ENCODE data around the gene DNAJC15. TPM values are rescaled to one million over a fixed set of nuclear protein-coding genes. Genes with fewer than 3 reads are reported as not detected.
"Not testable (repeated sequence)": the region's sequence is repeated elsewhere in the genome, so short reads cannot be mapped to it uniquely, and the experiment has no call there.

Gene DNAJC15
- total RNA-seq, 1 experiment from 2014 or later: 12.3 TPM

DNA sequence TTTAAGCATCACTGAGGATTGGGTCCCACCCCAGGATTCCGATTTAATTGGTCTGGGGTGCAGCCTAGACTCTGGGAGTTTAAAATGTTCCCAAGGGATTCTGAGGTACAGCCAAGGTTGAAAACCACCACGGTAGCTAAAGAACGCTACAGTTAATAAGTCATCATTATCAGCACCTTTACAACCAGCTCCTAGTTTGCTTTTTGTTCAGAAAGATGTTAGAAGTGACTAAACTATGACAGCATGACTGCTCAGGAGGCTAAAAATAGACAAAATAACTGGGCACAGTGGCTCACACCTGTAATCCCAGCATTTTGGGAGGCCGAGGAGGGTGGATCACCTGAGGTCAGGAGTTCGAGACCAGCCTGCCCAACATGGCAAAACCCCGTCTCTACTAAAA lies 19.7 kb upstream of the DNAJC15 start:
- DNase-seq (ENCODE audit: low read depth): no peak

DNA sequence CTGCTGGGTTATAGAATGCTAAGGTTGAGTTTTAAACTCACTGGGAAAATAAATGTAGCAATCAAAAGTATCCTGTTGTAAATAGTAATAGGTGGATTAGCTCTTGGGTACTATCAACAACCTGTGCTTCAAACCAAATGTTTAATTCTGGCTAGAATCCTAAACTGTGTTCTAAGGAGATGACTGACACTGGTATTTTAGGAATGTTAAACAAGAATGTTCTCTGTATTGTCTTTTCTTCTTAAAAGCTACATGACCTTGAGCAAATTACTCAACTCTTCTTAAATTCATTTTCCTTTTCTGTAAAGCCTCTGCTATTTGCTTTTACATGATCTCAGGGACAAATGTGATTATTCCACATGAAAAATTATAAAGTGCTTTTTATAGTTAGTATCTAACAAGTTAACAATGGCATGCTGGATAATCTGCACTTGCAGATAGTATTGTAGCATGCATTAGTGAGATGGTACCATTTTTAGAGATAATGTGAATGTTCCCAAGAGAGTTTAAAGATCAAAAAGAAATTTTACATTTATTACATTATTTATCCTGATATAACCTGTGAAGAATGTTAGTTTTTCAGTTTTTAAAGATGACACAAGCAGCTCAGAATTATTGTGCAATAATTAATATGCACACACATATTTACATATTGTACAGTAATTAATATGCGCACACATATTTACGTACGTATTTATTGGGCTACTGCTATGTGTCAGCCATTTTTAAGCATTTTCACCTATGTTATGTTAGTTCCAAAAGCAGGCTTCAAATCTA lies 17.7 kb upstream of the DNAJC15 start:
- DNase-seq (ENCODE audit: low read depth): no peak

DNA sequence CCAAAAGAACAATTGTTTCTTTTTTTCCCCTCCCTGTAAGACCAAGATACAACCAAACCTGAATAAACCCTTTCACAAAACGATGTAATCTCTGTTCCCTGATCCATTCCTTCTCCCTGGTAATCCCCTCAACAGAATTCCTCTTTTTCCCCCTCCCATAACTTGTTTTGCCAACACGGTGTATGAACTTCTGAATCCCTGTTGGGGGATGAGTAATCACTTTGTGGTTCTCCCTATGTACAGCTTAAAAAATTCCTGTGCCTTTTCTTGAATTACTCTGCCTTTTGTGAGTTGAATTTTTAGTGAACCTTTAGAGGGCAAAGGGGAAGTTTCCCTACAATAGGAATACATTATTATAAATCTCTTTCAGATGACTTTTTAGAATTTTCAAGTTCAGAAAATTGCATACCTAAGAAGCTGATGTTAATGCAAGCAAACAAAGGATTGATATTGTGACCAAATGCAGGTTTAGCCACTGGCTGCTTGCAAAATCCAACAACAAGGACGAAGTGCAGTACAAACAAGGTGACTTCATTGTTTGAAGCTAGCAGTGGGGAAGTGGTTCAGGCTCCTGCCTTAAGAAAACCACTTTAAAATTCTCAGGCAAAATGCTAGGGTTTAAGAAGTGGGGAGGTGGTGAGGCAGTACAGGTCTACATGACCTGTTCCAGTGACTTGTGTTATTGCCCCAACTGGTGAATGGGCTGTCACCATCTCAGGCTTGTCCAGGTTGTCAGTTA lies 16.3 kb upstream of the DNAJC15 start:
- DNase-seq (ENCODE audit: low read depth): peak; percentile 40

DNA sequence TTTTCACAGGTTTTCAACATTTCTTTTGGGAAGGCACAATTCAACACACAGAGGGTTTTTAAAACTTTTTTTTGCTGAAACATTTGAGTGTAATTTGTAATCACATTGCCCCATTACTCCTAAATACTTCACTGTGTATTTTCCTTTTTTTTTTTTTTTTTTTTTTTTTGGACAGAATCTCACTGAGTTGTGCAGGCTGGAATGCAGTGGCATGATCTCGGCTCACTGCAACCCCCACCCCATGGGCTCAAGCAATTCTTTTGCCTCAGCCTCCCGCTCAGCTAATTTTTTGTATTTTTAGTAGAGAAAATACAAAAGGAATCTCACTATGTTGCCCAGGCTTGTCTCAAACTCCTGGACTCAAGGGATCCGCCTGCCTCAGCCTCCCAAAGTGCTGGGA lies 14.8 kb upstream of the DNAJC15 start:
- no peak for DNase-seq (ENCODE audit: low read depth)

DNA sequence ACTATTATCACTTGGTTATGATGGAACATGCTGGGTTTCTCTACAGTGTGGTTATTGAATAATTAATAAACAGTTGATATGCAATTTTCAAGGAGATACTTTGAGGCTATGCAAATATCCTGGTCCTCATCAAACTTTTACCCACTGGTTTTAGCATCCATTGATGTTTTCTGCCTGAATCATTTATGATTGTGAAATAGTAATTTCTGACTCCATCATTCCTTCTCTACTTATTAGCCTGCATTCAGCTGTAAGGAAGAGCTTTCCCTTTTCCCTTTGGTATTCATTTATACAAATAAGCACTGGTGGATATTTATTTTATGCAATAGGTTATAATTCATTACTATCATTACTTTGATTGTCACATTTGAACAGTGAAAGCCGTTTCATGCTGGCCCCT lies 13.9 kb upstream of the DNAJC15 start:
- DNase-seq (ENCODE audit: low read depth): no peak

DNA sequence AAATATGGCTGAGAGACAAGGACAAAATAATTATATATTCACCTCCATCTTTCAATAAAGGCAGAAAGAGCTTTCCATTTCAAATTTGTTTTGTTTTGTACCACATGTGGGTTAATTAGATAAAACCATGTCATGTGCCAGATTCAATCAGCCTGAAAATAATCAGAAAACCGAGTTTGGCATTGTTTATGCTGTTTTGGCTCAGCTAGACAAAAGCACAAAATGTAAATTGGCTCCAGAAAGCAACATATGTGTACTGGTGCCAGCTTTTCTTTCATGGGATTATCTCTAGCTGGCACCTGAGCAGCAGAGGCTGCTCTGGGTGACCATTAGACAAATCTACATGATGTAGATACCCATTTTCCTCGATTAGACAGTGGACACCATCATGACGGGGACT lies 9.2 kb upstream of the DNAJC15 start:
- no peak for DNase-seq (ENCODE audit: low read depth)

DNA sequence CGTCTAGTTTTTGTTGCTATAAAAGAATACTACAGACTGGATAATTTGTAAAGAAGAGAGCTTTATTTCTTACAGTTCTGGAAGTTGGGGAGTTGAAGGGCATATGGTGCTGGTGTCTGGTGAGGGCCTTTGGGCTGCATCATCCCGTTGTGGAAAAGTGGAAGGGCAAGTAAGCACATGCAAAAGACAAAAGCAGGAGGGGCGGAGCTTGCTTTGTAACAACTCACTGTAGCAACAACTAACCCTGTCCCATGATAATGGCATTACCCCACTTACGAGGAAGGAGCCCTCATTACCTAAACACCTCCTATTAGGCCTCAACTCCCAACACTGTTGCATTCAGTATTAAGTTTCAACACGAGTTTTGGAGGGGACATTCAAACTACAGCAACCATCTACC lies 7.2 kb upstream of the DNAJC15 start:
- DNase-seq (ENCODE audit: low read depth): no peak

DNA sequence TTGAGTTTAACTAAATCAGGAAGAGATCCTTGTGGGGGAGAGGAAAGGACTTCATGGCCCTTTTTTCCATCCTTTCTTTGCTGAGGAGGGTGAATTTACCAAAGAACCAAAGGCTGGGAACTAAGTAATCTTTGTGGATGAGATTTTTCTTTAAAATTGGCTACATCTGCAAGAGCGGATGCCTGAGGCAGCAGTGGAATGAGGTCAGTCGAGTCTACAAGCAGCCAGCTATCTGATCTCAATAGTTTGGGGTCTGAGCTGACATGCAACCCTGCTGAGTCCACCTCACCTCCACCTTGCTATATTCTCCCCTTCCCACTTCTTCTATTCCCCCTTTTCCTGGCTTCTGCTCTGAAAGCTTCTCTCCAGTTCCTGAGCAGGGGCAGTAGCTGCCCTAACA lies 3.6 kb upstream of the DNAJC15 start:
- no peak for DNase-seq (ENCODE audit: low read depth)

DNA sequence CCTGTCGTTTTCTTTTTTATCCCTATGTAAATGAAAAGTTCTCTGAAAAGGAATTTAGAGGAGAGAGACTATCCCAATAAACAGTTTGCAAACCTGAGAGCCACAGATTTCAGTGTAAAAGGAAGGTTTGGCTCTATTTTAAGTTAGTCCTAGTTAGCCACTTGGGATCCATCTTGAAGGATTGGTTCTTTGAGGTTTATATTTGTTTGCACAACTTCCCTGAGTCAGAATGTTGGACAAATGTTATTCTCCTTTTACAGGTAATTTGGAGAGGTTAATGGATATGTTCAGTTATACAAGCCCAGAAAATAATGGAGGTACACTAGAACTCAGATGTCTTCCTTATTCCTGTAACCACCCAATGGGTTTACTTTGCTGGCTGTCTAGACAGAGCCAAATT lies 2.6 kb upstream of the DNAJC15 start:
- no peak for DNase-seq (ENCODE audit: low read depth)

DNA sequence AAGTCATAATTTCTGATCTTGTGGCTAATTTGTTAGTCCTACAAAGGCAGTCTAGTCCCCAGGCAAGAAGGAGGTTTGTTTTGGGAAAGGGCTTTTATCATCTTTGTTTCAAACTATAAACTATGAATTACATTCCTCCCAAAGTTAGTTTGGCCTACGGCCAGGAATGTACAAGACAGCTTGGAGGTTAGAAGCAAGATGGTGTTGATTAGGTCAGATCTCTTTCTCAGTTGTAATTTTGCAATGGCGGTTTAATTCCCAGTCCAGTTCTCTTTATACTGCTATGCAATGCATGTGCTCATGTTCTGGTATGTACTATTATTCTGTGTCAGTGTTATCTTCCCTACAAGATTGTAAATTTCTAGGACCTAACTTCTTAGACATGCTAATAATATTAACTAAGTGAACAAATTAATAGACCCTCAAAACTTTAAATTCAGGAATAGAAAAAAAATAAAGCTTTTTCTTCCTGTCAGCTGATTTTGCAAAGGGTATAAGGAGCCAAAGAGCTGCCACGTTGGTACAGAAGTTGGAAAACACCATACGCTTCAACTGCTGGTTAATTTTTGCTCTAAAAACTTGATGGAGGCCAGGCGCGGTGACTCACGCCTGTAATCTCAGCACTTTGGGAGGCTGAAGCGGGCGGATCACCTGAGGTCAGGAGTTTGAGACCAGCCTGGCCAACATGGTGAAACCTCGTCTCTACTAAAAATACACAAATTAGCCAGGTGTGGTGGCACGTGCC lies 1.3 kb upstream of the DNAJC15 start:
- DNase-seq (ENCODE audit: low read depth): no peak

DNA sequence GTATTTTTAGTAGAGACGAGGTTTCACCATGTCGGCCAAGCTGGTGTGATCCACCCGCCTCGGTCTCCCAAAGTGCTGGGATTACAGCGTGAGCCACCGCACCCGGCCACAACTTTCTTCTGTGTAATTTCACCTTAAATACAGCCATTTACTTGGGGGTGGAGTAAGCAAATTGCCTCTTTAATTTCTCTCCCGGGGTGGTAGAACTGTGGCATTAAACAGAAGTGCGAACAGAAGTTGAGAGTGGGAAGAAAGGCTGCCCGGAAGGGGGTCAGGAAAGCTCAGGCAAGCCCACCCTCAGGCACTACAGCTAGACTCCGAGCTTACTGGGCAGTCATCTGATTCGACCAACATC lies 475 bp upstream of the DNAJC15 start:
- no peak for DNase-seq (ENCODE audit: low read depth)

DNA sequence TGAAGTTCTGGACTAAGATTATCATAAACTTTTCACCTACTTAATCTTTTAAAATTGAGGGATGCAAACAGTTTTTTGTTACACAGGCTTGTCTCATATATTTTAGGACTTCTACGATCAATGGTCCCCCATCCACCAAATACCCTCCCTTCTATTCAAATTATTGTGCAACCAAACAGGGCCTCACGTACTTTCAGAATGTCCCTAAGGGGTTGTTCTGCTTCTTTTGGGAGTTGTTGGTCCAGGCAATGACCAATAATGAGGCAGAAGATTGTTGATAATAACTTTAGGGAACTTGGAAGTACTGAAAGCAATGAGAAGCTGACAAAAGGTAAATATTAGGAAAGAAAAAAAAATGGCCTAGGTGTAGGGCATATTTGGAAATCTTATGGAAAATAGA lies 2.9 kb downstream of the DNAJC15 start:
- DNase-seq (ENCODE audit: low read depth): no peak

DNA sequence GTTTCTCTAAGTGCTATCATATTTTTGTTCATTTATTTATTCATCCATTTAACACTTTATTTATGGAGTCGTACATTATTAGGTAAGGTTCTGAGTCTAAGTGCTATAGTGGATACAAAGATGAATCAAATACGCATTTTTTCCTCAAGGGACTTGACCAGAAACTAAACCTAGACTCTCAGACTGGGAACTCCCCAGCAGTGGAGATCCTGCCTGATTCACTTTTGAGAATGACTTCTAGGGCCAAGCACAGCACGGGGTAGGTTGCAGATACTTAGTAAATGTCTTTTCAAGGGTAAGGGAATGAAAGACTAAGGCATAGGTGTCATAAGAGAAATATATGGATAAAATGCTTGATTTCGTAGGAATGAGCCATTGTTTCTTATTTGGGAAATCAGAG lies 7.2 kb downstream of the DNAJC15 start:
- DNase-seq (ENCODE audit: low read depth): no peak

DNA sequence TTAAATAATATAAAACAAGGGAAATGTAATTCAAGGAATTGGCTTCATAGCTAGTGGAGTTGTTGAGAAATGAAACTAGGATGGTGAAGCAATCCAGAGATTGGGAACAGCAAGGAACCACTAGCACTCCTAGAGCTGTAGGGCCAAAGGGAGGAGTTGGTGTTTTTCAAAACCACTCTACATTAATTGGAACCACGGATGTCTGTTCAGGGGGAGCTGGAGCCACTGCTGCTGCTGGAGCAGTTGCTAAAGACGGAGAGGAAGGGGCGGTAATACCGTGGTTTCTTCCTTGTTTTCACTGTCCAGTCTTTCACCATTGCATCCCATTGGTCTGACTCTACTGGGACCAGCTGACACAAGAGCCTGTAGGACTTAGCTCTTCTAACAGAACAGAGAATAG lies 8.5 kb downstream of the DNAJC15 start:
- no peak for DNase-seq (ENCODE audit: low read depth)

DNA sequence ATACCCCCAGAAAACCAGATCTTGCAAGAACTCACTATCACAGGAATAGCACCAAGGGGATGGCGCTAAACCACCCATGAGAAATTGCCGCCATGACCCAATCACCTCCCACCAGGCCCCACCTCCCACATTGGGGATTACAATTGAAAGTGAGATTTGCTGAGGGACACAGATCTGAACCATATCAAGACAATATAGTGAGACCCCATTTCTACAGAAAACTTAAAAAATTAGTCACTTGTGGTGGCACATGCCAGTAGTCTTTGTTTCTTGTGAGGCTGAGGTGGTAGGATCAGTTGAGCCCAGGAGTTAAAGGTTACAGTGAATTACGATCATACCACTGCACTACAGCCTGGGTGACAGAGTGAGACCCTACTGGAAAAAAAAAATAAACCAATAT lies 9.7 kb downstream of the DNAJC15 start:
- DNase-seq (ENCODE audit: low read depth): no peak

DNA sequence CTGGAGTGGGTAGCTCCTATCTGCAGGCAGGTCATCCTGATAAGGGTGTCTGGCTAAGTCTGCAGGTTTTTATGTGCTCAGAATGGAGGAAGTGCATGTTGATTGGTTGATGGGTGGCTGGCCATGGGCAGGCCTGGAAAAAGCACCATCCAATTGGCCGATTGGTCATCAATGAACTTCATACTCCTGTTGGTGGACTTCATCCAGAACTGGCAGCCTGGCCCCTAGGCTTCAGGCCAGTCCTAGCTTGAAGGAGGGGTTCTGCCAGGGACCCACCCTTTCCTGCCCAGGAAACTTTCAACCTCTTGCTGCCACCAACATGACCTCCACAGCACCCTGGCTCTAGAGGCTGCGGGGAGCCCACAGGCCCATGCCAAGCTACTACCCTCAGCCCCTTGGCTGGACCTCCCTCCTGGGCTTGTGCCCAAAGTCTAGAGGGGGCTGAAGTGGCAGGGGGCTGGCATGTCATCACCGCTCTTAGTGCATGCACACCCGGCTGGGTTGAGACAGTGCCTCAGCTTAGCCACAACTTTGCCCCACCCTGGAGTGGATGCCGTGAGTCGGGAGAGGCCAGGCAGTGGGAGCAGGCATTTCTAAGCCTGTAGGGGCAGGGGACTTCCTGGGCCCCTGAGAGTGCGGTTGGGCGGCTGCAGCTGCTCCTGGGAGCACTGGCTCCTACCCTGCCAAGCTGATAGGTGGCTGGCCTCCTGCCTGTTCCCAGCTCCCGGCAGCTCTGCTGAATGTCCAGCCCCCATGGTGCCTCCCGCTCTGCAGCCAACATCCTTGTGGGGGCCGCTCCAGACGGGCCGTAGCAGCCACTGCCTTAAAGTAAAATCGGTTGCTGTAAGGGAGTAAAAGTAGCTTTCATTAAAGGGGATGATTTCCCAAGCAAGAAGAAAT lies 13.2 kb downstream of the DNAJC15 start:
- DNase-seq (ENCODE audit: low read depth): no peak

DNA sequence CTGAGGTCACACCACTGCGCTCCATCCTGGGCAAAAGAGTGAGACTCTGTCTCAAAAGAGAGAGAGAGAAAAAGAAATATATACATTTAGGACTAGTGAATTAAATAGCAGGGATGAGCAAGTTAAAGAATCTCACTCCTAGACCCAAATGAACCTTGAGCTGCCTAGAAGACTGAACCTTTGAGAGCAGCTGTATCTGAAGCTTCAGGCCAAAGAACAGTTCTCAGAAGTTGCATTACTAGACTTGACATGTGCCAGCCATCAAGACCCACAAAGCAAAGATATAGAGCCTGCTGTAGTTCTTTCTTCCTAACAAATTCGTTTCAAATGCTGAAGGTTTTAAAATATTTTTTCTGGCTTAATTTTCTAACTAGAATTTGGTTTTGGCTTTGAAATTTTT lies 16.6 kb downstream of the DNAJC15 start:
- no peak for DNase-seq (ENCODE audit: low read depth)

DNA sequence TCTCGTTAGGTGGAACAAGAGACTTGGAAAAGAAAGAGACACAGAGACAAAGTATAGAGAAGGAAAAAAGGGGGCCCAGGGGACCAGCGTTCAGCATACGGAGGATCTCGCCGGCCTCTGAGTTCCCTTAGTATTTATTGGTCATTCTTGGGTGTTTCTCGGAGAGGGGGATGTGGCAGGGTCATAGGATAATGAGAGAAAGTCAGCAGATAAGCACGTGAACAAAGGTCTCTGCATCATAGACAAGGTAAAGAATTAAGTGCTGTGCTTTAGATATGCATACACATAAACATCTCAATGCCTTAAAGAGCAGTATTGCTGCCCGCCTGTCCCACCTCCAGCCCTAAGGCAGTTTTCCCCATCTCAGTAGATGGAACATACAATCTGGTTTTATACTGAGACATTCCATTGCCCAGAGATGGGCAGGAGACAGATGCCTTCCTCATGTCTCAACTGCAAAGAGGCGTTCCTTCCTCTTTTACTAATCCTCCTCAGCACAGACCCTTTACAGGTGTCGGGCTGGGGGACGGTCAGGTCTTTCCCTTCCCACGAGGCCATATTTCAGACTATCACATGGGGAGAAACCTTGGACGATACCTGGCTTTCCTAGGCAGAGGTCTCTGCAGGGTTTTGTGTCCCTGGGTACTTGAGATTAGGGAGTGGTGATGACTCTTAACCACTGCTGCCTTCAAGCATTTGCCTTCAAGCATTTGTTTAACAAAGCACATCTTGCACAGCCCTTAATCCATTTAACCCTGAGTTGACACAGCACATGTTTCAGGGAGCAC lies 17.4 kb downstream of the DNAJC15 start:
- DNase-seq (ENCODE audit: low read depth): not testable (repeated sequence)

DNA sequence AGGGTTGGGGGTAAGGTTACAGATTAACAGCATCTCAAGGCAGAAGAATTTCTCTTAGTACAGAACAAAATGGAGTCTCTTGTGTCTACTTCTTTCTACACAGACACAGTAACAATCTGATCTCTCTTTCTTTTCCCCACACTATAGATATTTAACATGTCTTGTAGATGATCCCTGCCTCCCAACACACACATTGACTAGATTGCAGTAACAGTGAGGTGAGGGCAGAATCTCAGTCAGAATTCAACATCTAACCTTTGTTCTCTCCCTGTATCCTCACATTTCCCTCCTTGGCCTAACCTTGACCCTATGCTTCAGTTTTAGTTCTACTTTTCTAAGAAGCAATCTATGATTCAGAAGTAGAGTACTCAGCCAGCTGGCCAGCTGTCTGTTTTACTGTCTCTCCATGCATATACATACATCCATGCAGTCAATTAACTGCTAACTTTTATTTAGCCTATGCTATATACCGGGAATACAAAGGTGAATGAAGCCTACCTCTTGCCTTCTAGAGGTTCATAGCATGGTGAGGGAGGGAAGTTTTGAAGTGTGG lies 18.1 kb downstream of the DNAJC15 start:
- no peak for DNase-seq (ENCODE audit: low read depth)

DNA sequence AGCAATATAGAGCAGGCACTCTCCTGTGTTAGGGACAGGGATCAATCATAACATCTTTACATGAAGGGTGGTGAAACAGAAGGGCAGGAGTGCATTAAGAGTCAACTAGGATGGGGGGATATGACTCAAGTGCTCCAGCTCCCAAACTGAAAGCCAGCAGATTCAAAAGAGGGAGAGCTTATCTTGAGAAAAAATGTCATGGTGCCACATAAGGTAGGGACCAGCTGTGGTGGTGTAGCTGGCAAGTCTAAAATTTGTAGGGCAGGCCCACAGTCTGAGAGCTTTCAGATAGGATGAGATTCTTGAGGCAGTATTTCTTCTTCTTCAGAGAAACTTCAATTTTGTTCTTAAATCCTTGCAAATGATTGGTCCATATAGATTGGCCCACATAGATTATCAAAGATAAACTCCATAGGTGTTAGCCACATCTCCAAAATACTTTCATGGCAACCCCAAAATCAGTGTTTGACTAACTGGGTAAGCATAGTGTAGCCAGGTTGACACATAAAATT lies 19.1 kb downstream of the DNAJC15 start:
- no peak for DNase-seq (ENCODE audit: low read depth)

Data from Daoy (cell line).